Mucosa of rectum (tissue), 2 donors: ENCODE results near the gene XRN2.
A peak's percentile ranks its signal among the peaks of the same experiment; 100 is the strongest.

Experiments used
- H3K27ac ChIP-seq, 2 donors: one replicate each; pipeline ENCODE4 v1.7.0; 2013; ENCODE audit warnings: inconsistent platforms in 2 of 2, low read depth in 2 of 2, low read length in 2 of 2
- H3K27me3 ChIP-seq, 2 donors: one replicate each; pipeline ENCODE4 v1.7.0; 2013; ENCODE audit warnings: low read length in 2 of 2; ENCODE audit not compliant: control insufficient read depth in 2 of 2, insufficient read depth in 2 of 2
- H3K36me3 ChIP-seq, 2 donors: one replicate each; pipeline ENCODE4 v1.7.0; 2013; ENCODE audit warnings: low read length in 2 of 2; ENCODE audit not compliant: control insufficient read depth in 2 of 2, insufficient read depth in 2 of 2
- H3K4me1 ChIP-seq, 2 donors: one replicate each; pipeline ENCODE4 v1.7.0; 2013; ENCODE audit warnings: low read length in 2 of 2, mild to moderate bottlenecking in 1 of 2; ENCODE audit not compliant: control insufficient read depth in 2 of 2, insufficient read depth in 2 of 2
- H3K4me3 ChIP-seq, 2 donors: one replicate each; pipeline ENCODE4 v1.7.0; 2013; ENCODE audit warnings: low read length in 2 of 2
- H3K9ac ChIP-seq, 2 donors: one replicate each; pipeline ENCODE4 v1.7.0; 2013; ENCODE audit warnings: low read length in 2 of 2, low read depth in 1 of 2, mild to moderate bottlenecking in 1 of 2
- H3K9me3 ChIP-seq, 2 donors: one replicate each; pipeline ENCODE4 v1.7.0; 2013; ENCODE audit warnings: low read length in 2 of 2; ENCODE audit not compliant: control insufficient read depth in 2 of 2
- donor health status: healthy.
- donor health status: Normal muscosa, but diverticular disease.

XRN2 gene, protein sequence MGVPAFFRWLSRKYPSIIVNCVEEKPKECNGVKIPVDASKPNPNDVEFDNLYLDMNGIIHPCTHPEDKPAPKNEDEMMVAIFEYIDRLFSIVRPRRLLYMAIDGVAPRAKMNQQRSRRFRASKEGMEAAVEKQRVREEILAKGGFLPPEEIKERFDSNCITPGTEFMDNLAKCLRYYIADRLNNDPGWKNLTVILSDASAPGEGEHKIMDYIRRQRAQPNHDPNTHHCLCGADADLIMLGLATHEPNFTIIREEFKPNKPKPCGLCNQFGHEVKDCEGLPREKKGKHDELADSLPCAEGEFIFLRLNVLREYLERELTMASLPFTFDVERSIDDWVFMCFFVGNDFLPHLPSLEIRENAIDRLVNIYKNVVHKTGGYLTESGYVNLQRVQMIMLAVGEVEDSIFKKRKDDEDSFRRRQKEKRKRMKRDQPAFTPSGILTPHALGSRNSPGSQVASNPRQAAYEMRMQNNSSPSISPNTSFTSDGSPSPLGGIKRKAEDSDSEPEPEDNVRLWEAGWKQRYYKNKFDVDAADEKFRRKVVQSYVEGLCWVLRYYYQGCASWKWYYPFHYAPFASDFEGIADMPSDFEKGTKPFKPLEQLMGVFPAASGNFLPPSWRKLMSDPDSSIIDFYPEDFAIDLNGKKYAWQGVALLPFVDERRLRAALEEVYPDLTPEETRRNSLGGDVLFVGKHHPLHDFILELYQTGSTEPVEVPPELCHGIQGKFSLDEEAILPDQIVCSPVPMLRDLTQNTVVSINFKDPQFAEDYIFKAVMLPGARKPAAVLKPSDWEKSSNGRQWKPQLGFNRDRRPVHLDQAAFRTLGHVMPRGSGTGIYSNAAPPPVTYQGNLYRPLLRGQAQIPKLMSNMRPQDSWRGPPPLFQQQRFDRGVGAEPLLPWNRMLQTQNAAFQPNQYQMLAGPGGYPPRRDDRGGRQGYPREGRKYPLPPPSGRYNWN

DNA sequence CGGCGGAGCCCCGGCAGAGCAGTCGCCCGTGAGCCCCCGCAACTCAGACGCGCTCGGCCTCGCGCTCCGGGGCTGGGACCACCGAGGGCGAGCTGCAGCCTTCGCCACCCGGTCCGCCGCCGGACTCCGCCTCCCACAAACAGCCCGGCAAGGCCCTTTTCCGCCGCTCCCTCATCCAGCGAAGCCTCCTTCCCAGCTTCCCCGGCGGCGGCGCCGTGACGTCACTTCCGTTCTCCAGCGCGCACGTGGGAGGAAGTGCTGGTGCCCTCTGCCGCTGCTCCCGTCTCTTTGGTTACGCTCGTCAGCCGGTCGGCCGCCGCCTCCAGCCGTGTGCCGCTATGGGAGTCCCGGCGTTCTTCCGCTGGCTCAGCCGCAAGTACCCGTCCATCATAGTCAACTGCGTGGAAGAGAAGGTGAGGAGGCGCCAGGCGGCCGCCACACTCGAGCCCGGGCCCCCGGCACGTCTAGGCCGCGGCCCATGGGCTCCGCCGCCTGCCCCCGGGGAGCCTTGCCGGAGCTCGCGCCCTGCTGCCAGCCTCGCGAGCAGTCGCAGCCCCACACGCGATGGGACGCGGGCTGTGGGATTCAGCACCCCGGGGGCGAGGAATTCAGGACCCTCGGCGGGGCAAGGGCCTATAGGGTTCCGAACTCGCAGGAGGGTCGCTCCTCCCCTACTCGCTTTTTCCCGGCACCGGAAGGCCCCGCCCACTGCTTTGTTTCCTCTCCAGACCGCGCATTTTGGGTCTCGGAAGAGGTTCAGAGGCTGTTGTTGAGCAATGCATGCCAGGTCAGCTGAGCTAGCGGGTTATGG lies at the start of gene XRN2:
TSS of gene XRN2 (plus strand) at position 271 of the 811 bp plus-strand sequence. CDS start at position 339, 68 bp downstream.
- Histone ChIP-seq H3K9ac (peak within 1 kb of the TSS; percentile 90 to 92), H3K36me3 (peaks cover 0 to 2% of the 10 kb centered on the region in 2 donors), H3K4me3 (peak within 1 kb of the TSS; percentile 85 to 98), H3K27me3 (no peaks in the 10 kb centered on the region), H3K9me3 (no peaks in the 10 kb centered on the region), H3K27ac (peak within 1 kb of the TSS; percentile 90 to 93), H3K4me1 (peaks cover 14% of the 10 kb centered on the region in 2 donors)

DNA sequence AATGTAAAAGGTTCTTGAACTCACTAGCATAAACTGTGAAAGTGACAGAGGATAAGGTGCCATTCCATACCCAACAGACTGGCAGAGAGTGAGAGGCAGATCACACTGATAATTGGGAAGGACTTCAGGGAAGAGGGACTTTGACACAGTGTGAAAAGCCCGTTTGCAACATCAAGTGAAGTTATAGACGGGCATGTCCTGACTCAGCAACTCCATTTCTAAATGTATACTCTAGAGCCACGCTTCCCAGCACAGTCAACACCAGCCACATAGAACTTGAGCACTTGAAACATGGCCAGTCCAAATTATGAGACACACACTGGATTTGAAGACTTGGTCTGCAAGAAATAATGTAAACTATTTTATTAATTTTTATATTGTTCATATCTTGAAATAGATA lies 45.9 kb upstream of the XRN2 start:
- Histone ChIP-seq H3K4me3 (no peak overlapping the region), H3K36me3 (no peaks in the 10 kb centered on the region), H3K9me3 (no peaks in the 10 kb centered on the region), H3K9ac (no peak overlapping the region), H3K4me1 (no peaks in the 10 kb centered on the region), H3K27me3 (no peaks in the 10 kb centered on the region), H3K27ac (no peak overlapping the region)

DNA sequence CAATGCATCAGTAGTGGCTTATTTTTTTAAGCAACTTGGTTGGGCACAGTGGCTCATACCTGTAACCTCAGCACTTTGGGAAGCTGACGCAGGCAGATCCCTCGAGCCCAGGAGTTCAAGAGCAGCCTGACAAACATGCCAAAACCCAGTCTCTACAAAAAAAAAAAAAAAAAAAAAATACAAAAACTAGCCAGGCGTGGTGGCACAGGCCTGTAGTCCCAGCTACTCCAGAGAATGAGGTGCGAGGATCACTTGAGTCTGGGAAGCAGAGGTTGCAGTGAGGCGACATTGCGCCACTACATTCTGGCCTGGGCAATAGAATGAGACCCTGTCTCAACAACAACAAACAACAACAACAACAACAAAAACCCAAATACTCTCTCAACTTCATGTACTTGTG lies 44.7 kb upstream of the XRN2 start:
- no peak overlapping the region for H3K4me3 ChIP-seq
- H3K27me3 ChIP-seq: no peaks in the 10 kb centered on the region
- no peaks in the 10 kb centered on the region for H3K36me3 ChIP-seq
- H3K9me3 ChIP-seq: no peaks in the 10 kb centered on the region
- H3K4me1 ChIP-seq: no peaks in the 10 kb centered on the region
- no peak overlapping the region for H3K9ac ChIP-seq
- no peak overlapping the region for H3K27ac ChIP-seq

DNA sequence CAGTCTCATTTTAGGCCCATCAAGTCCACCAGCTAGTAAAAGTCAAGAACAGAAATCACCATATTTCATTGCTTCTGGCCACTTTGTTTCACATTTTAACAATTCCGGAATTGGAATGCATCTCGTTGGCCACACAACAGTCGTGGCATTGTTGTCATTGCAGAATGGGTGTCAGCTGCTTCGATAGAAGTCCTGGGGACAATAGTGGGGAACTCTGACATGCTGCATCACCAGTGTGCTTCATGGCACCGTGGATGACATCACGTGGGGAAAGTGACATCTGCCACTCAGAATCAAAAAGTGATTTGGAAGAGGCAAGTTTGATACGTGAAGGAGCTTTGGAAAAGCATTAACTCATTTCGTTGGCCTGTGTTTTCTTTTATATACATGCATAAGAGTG lies 43.8 kb upstream of the XRN2 start:
- H3K36me3 ChIP-seq: no peaks in the 10 kb centered on the region
- H3K4me3 ChIP-seq: no peak overlapping the region
- no peaks in the 10 kb centered on the region for H3K27me3 ChIP-seq
- H3K9me3 ChIP-seq: no peaks in the 10 kb centered on the region
- H3K27ac ChIP-seq: no peak overlapping the region
- no peak overlapping the region for H3K9ac ChIP-seq
- H3K4me1 ChIP-seq: no peaks in the 10 kb centered on the region

DNA sequence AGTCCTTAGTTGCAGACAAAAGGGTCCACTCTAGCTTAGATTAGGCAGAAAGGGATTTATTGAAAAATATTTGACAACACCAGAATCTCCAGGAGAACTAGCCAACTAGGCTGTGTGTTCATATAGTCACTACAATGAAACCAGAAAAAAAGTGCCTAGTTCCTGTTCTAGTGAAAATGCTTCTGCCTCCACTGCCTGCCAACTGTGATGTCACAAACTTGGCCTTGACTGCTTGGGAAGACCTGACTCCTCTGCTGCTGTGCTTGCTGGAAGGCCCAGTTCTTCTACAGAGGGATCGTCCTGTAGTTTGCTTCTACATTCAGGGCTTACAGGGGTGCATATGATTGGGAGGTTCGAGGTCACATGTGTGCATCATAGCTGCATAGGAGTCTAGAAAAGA lies 40.3 kb upstream of the XRN2 start:
- H3K27ac ChIP-seq: no peak overlapping the region
- peaks cover 0 to 2% of the 10 kb centered on the region in 2 donors for H3K27me3 ChIP-seq
- H3K36me3 ChIP-seq: no peaks in the 10 kb centered on the region
- H3K9ac ChIP-seq: no peak overlapping the region
- peaks cover 0 to 5% of the 10 kb centered on the region in 2 donors for H3K9me3 ChIP-seq
- H3K4me3 ChIP-seq: no peak overlapping the region
- no peaks in the 10 kb centered on the region for H3K4me1 ChIP-seq

DNA sequence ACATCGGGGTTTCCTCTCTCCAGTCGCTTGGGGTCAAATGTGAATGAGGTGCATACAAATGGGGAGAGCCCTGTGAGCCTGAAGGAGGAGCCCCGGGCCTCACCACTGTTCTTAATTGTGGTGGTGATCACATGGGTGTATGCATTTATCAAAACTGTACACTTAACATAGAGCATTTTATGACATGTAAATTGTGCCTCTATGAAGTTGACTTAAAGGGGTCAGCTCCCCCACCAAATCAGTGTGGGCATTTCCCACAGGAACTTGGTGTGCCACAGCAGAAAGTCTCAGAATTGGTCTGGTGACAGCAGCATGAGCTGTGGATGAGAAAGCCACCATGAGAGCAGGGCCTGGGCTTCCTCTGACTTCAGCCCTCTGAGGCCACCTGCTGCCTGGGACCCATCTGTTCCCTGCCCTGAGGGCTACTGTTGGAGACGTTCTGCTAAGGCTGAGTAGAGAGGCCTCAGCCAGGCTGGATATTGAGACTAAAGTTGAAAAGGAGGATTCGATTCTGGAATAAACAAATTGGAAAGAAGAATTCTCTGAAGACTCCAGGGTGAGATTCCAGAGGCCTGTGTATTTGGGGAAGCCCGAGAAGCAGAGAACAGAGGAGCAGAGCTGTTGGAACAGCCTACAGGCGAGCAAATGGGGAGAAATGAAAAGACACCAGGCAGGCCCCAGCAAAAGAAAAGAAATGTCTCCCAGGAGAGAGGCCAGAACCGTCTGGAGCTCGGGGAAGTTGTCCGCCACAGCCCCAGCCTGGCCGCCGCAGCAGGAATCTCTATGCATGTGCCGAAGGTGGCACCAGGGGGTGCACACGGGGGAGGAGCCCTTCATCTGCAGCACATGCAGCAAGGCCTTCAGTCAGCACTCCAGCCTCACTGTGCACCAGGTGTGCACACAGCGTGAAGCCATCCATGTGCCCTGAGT lies 37.6 kb upstream of the XRN2 start:
- Histone ChIP-seq H3K4me3 (no peak overlapping the region), H3K27me3 (peaks cover 0 to 2% of the 10 kb centered on the region in 2 donors), H3K36me3 (no peaks in the 10 kb centered on the region), H3K9ac (no peak overlapping the region), H3K27ac (no peak overlapping the region), H3K9me3 (peaks cover 0 to 5% of the 10 kb centered on the region in 2 donors), H3K4me1 (no peaks in the 10 kb centered on the region)

DNA sequence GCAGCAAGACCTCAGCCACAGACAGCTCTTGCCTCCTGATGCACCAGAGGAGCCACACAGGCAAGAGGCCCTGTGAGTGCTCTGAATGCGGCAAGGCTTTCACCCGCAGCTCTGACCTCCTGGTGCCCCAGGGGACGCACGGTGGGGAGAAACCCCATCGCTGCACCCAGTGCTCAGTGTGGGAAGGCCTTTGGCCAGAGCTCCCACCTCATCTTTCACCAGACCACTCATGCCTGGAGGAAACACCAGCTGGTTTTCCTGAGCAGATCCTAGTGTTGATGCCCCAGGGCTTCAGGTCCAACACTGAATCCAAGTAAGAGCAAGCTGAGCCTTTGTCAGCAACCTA lies 37.0 kb upstream of the XRN2 start:
- H3K4me3 ChIP-seq: no peak overlapping the region
- H3K4me1 ChIP-seq: no peaks in the 10 kb centered on the region
- H3K9me3 ChIP-seq: peaks cover 0 to 5% of the 10 kb centered on the region in 2 donors
- no peak overlapping the region for H3K27ac ChIP-seq
- H3K36me3 ChIP-seq: no peaks in the 10 kb centered on the region
- no peak overlapping the region for H3K9ac ChIP-seq
- peaks cover 0 to 2% of the 10 kb centered on the region in 2 donors for H3K27me3 ChIP-seq

DNA sequence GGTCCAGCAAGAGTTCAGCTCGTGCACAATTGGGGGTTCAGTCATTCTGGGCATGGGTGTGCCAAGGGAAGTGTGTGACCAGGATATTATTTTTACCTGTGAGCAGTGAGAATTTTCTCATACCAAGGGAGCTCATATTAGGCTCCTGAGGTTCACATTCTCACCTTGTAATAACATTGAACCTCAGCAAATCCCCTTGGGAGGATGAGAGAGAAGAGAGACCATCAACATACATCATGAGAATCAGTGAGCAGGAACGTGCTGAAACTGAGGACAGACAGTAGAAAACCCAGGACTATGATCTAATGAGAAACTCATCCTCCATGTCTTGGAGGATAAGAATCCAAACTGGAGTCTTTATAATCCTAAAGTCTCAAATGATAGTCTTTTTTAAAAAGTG lies 33.4 kb upstream of the XRN2 start:
- Histone ChIP-seq H3K4me1 (peaks cover 0 to 2% of the 10 kb centered on the region in 2 donors), H3K9me3 (peaks cover 2 to 5% of the 10 kb centered on the region in 2 donors), H3K9ac (no peak overlapping the region), H3K27me3 (peaks cover 0 to 2% of the 10 kb centered on the region in 2 donors), H3K36me3 (no peaks in the 10 kb centered on the region), H3K27ac (no peak overlapping the region), H3K4me3 (no peak overlapping the region)

DNA sequence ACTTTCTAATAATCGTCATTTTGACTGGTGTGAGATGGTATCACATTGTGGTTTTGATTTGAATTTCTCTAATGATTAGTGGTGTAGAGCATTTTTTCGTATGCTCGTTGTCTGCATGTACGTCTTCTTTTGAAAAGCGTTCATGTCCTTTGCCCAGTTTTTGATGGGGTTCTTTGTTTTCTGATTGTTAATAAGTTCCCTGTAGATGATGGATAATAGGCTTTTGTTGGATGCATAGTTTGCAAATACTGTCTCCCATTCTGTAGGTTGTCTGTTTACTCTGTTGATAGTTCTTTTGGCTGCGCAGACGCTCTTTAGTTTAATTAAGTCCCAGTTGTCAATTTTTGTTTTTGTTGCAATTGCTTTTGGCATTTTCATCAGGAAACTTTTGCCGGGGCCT lies 32.3 kb upstream of the XRN2 start:
- Histone ChIP-seq H3K27ac (no peak overlapping the region), H3K4me3 (no peak overlapping the region), H3K9me3 (peaks cover 2 to 5% of the 10 kb centered on the region in 2 donors), H3K4me1 (peaks cover 0 to 2% of the 10 kb centered on the region in 2 donors), H3K36me3 (no peaks in the 10 kb centered on the region), H3K27me3 (peaks cover 0 to 2% of the 10 kb centered on the region in 2 donors), H3K9ac (no peak overlapping the region)
